SU-DHL-6 (cell line): ENCODE results near the gene ADGRB3.
"Not testable (repeated sequence)": the region's sequence is repeated elsewhere in the genome, so short reads cannot be mapped to it uniquely, and the experiment has no call there.

Experiments
- H2AFZ ChIP-seq: fragments of 200-600 bp; sonication (generic); 2 replicates; pipeline ENCODE4 v1.6.1; 2014; ENCODE audit warnings: low read depth, mild to moderate bottlenecking, moderate library complexity, mixed read lengths, antibody characterized with exemption, low read length; ENCODE audit not compliant: severe bottlenecking
- H3F3A ChIP-seq: fragments of 200-600 bp; shearing (Covaris generic); 2 replicates; pipeline ENCODE4 v1.6.0; 2016; ENCODE audit warnings: antibody characterized with exemption, mild to moderate bottlenecking; ENCODE audit not compliant: insufficient read depth
- H3K27ac ChIP-seq: fragments of 200-600 bp; sonication (generic); 2 replicates; pipeline ENCODE4 v1.5.1; 2016; ENCODE audit warnings: low read depth, mild to moderate bottlenecking, low read length, moderate library complexity, mixed read lengths
- H3K27me3 ChIP-seq: fragments of 200-600 bp; sonication (generic), shearing (Covaris generic); 2 replicates; pipeline ENCODE4 v1.6.0; 2014; ENCODE audit warnings: mild to moderate bottlenecking, low read length
- H3K36me3 ChIP-seq: fragments of 200-600 bp; sonication (generic); 2 replicates; pipeline ENCODE4 v1.6.1; 2014; ENCODE audit warnings: mild to moderate bottlenecking, low read length, mixed read lengths
- H3K4me2 ChIP-seq: fragments of 300-600, 200-600 bp; shearing (Covaris generic), sonication (generic); 2 replicates; pipeline ENCODE4 v1.6.0; 2014; ENCODE audit warnings: low read length, low read depth, mild to moderate bottlenecking; ENCODE audit not compliant: poor library complexity, severe bottlenecking
- H3K4me3 ChIP-seq: fragments of 200-600 bp; sonication (generic); 2 replicates; pipeline ENCODE4 v1.5.1; 2014; ENCODE audit warnings: antibody characterized with exemption, low read length, mild to moderate bottlenecking, mixed read lengths; ENCODE audit not compliant: insufficient read depth, poor library complexity, severe bottlenecking
- H3K79me2 ChIP-seq: fragments of 200-600 bp; sonication (generic); 2 replicates; pipeline ENCODE4 v1.6.1; 2014; ENCODE audit warnings: mild to moderate bottlenecking, low read length, moderate library complexity; ENCODE audit not compliant: insufficient read depth
- H3K9ac ChIP-seq: fragments of 200-600 bp; sonication (generic); 2 replicates; pipeline ENCODE4 v1.7.0; 2014; ENCODE audit warnings: mild to moderate bottlenecking, low read length
- H3K9me2 ChIP-seq: fragments of 200-600 bp; sonication (generic); replicated peaks from 2 replicates; pipeline ENCODE4 v1.6.1; 2014; ENCODE audit warnings: low read length; ENCODE audit not compliant: insufficient read depth
- H3K9me3 ChIP-seq: fragments of 200-600 bp; sonication (generic); 2 replicates; pipeline ENCODE4 v1.6.1; 2014; ENCODE audit warnings: low read length, mixed read lengths; ENCODE audit not compliant: insufficient read depth
- H4K20me1 ChIP-seq: fragments of 200-600 bp; sonication (generic); 2 replicates; pipeline ENCODE4 v1.6.1; 2014; ENCODE audit warnings: low read depth, mild to moderate bottlenecking, antibody characterized with exemption, low read length, moderate library complexity, mixed read lengths
- CTCF ChIP-seq: fragments of 200-600 bp; sonication (generic); IDR thresholded peaks from one replicate; pipeline ENCODE4 v1.5.1; 2017; ENCODE audit warnings: antibody characterized with exemption, mild to moderate bottlenecking, low read length, moderate library complexity; ENCODE audit not compliant: insufficient read depth, poor library complexity, severe bottlenecking
- EZH2phosphoT487 ChIP-seq: fragments of 200-600 bp; sonication (generic), shearing (Covaris generic); conservative IDR thresholded peaks from 2 replicates; pipeline ENCODE4 v1.6.1; 2018; ENCODE audit warnings: mild to moderate bottlenecking, antibody characterized with exemption, low read length, moderate library complexity, mixed read lengths

ADGRB3 gene

GRCh38 chr6:69116658-69117057, 481.6 kb downstream of the ADGRB3 start:
- Histone ChIP-seq H3K27me3 (no peaks in the 10 kb centered on the region), H3K36me3 (no peaks in the 10 kb centered on the region), H3K9me2 (no peaks in the 10 kb centered on the region), H3K27ac (no peak overlapping the region), H4K20me1 (no peaks in the 10 kb centered on the region), H3K79me2 (no peaks in the 10 kb centered on the region), H3K9me3 (no peaks in the 10 kb centered on the region), H3F3A (no peaks in the 10 kb centered on the region), H2AFZ (no peak overlapping the region), H3K4me2 (no peak overlapping the region), H3K4me3 (no peak overlapping the region), H3K9ac (no peak overlapping the region)
- no peak for TF ChIP-seq CTCF
- no peak for TF ChIP-seq EZH2phosphoT487

- not testable (repeated sequence) for H3K27me3 ChIP-seq, H3K4me3 ChIP-seq, H3F3A ChIP-seq, H3K9me2 ChIP-seq, H3K4me2 ChIP-seq, H3K36me3 ChIP-seq, H2AFZ ChIP-seq, H4K20me1 ChIP-seq, H3K79me2 ChIP-seq, H3K9me3 ChIP-seq, H3K9ac ChIP-seq, H3K27ac ChIP-seq
These were observed 486.7 kb downstream of the ADGRB3 start for GRCh38 chr6:69121461-69122406.

GRCh38 chr6:69122407-69122773, 487.3 kb downstream of the ADGRB3 start:
- H3K4me2 ChIP-seq, result no peak overlapping the region
- H4K20me1 ChIP-seq, result no peaks in the 10 kb centered on the region
- H3F3A ChIP-seq, result no peaks in the 10 kb centered on the region
- H3K79me2 ChIP-seq, result no peaks in the 10 kb centered on the region
- H3K36me3 ChIP-seq, result no peaks in the 10 kb centered on the region
- H3K27ac ChIP-seq, result no peak overlapping the region
- no peaks in the 10 kb centered on the region for H3K9me3 ChIP-seq
- no peak overlapping the region for H2AFZ ChIP-seq
- H3K4me3 ChIP-seq, result no peak overlapping the region
- no peaks in the 10 kb centered on the region for H3K27me3 ChIP-seq
- no peak overlapping the region for H3K9ac ChIP-seq
- no peak for TF ChIP-seq EZH2phosphoT487
- TF ChIP-seq CTCF, result no peak
- no peaks in the 10 kb centered on the region for H3K9me2 ChIP-seq

- no peaks in the 10 kb centered on the region for H4K20me1 ChIP-seq
- H3K9me3 ChIP-seq, result no peaks in the 10 kb centered on the region
- H3K36me3 ChIP-seq, result no peaks in the 10 kb centered on the region
- no peaks in the 10 kb centered on the region for H3K27me3 ChIP-seq
- H3K27ac ChIP-seq, result no peak overlapping the region
- TF ChIP-seq CTCF (no peak), EZH2phosphoT487 (no peak)
- H3K4me3 ChIP-seq, result no peak overlapping the region
- H3K9ac ChIP-seq, result no peak overlapping the region
- no peaks in the 10 kb centered on the region for H3K79me2 ChIP-seq
- no peaks in the 10 kb centered on the region for H3F3A ChIP-seq
- no peaks in the 10 kb centered on the region for H3K9me2 ChIP-seq
- no peak overlapping the region for H2AFZ ChIP-seq
- no peak overlapping the region for H3K4me2 ChIP-seq
These were observed 493.3 kb downstream of the ADGRB3 start for GRCh38 chr6:69128411-69128810.
